ENCODE measurements around the gene ASS1.

Gene ASS1

DNA sequence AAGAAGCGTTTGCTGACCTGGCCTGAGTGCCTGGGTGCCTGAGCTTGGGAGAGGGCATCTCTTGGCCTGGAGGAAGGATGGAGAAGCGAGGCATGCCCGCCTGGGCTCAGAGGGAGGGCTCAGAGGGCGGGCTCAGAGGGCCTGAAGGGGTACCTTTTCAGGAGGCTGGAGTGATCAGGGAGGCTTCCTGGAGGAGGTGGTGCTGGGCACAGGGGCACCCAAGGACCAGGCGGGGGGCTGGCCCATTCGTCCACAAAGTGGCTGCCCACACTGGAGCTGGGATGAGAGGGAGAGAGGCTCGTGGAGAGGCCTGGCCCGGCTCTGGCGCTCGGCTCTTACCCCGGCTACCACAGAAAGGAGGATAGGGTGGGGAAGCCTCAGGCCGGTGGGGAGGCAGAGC is 32.8 kb downstream of the ASS1 start:
- no peak for DNase-seq

DNA sequence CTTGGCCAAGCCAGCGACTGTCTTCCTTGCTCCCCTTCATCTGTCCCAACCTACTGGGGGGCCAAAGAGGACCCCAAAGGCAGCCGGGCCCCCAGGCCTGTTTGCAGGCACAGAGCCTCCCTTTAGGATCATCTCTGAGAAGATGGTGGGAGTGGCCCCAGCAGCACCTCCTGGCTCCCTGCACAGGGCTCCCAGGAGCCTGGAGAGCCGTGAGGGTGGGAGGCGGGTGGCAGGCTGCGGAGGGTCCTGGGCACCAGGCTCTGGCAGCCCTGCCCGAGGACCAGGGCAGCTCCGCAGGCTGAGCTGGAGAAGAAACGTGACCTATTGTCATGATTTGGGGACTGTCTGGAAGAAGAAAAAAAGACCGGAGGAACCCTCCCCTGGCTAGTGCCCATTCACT is 33.4 kb downstream of the ASS1 start:
- no peak for DNase-seq

DNA sequence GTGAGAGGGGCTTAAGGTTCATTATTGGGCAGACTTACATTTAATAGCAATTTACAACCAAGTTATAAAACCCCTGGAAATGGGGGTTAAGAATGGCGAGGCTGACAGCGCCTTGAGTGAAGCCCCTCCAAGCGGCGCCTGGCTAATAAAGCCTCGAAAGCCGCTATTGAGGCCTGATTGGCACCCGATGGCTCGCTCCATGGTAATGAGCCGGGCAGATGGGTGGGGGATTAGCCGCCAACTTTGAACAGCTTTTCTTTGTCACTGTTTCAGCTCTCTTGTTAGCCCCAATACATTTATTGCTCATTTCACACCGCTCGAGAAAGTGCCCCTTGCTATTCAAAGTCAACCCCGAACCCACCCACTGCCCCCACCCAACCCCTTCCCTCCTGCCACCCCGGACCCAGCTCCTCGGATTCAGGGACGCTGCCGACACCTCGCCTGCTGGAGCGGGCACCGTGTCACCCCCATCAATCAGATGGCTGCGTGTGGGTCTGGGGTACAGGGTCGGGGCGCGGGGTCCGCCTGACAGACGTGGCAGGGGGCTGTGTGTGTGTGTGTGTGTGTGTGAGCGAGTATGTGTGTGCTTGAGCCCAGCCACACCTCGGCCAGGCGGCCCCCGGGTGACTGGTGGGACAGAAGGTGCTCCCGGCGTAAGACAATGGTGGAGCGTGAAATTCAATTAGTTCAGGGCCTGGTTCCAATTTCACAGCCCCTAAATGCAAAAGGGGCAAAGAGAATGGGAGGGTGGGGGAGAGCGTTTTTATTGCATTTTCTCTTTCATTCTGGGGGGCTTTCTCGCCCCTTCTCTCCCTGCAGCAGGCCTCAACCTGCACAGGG is 34.2 kb downstream of the ASS1 start:
- DNase-seq, result peak; percentile 80

DNA sequence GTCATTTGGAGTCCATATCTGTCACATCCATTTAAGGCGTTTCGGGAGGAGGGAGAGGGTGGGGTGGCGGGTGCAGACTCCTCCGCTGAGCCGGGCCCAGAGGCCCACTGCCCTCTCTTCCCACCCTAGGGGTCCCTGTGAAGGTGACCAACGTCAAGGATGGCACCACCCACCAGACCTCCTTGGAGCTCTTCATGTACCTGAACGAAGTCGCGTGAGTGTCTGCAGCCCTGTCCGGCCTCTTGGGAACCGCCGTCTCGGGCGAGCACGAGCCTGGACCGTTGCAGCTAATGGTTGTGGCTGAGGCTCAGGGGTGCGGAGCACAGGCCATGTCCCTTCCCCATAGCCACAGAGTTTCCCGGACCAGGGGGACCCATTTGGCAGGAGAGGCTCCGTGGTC is 34.8 kb downstream of the ASS1 start:
- DNase-seq, result no peak

DNA sequence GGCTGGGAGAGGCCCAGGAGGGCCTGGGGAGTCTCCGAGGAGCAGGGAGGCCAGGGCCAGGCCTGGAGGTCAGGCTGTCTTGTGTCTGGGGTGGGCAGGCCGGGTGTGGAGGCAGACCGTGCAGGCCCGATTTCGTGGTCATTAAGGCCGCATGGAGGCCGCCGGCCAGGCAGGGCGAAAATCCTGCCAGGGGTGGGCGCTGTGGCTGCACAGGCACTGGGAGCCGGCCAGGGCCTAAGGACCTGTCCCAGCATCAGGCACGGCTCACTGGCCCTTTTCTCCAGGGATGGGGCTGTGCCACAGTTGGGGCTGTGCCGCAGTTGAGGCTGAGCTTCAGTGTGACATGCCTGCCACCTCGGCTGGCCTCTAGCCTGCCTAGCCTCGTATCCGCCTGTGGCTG is 35.9 kb downstream of the ASS1 start:
- no peak for DNase-seq

DNA sequence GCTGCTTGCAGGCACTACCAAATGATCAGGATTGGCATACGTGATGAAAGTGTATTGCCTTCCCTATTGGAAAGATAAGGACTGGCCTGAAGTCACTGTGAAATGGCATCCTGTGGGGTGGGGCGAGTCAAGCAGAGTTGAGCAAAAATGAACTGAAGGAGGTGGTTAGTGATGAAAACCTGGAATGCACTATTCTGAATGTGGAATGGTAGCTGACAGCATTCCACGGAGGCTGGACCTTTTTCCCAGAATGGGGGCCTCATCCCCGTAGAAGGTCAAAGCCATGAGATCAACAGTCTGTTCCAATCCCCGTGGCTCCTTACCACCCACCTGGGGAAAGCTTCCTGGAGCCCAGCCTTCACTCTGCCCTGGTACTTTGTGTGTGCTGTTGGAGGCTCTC is 37.7 kb downstream of the ASS1 start:
- no peak for DNase-seq

DNA sequence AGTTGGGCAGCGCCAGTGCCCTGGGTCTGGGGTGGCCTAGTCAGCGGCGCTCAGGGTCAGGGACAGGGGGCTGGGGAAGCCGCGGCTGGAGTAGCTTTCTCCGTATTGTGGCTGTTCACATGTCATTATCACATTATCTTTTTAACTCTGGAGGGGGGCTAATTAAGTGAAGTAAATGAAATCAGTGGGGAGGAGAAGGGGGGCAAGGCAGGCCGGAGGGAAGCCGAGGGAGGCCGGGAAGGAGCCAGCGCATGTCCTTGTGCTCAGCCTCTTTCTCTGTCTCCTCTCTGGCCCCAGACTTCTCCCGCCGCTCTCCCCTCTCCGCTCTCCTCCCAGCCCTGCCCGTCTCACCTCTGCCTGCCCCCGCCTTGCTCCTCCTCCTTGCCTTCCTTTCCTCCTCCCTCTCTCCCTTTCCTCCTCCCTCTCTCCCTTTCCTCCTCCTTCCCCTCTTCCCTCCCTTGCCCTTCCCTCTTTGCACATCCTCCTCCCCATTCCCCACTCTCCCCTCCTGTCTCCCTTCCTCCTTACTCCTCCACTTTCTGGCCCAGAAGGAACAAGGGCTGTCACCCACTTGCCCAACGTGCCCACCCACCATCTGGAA is 38.7 kb downstream of the ASS1 start:
- DNase-seq, result peak; percentile 60

DNA sequence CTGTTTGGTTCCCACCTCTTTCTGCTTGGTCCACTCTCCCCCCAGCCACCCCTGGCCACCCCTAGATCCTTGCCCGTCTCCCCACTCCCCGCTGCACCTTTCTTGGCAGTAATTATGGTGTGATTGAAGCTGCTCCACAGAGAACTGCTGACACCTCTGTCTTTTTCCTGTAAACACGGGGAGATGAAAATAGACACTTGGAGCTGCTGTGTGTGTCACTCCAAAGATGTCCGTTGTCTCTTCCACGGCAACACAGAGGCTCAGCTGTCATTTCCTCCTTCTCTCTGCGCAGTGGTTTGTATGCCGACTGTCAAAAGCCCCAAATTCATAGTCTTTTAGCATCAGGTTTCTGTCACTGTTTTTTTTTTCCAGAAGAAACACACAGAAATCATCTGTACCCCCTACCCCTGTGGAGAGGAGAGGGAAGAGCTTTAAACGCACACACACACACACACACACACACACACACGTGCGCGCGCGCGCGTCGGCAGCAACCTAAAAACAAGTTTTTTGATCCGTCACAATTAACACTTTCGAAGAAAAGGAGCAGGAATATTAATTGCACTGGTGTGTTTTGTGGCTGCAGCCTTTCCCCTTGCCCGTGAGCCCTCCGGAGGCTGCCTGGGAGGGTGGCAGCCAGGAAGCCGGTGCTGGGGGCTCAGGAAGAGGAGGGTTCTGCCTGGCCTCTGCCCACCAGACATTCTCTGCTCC is 39.8 kb downstream of the ASS1 start:
- DNase-seq, result no peak

DNA sequence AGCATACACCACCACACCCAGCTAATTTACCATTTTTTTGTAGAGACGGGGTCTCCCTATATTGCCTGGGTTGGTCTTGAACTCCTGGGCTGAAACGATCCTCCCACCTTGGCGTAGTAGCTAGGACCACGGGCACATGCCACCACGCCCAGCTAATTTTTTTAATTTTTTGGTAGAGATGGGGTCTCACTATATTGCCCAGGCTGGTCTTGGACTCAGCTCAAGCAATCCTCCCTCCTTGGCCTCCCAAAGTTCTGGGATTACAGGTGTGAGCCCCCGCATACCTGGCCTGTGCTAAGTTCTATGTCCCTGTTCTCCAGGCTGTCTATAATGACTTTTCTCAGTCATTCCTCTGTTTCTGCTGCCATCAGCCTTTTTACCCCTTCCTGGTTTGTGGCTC is 41.3 kb downstream of the ASS1 start:
- DNase-seq, result no peak

DNA sequence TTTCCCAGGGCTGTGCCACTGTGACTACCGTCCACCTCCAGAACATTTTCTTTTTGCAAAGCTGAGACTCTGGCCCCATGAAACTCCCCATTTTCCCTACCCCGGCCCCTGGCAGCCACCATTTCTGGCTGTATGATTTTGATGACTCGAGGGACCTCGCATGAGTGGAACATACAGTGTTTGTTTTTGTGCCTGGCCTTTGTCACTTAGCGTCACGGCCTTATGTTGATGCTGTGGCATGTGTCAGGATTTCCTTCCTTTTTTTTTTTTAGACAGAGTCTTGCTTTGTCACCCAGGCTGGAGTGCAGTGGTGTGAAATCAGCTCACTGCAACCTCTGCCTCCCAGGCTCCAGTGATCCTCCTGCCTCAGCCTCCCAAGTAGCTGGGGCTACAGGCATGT is 42.7 kb downstream of the ASS1 start:
- DNase-seq, result no peak

DNA sequence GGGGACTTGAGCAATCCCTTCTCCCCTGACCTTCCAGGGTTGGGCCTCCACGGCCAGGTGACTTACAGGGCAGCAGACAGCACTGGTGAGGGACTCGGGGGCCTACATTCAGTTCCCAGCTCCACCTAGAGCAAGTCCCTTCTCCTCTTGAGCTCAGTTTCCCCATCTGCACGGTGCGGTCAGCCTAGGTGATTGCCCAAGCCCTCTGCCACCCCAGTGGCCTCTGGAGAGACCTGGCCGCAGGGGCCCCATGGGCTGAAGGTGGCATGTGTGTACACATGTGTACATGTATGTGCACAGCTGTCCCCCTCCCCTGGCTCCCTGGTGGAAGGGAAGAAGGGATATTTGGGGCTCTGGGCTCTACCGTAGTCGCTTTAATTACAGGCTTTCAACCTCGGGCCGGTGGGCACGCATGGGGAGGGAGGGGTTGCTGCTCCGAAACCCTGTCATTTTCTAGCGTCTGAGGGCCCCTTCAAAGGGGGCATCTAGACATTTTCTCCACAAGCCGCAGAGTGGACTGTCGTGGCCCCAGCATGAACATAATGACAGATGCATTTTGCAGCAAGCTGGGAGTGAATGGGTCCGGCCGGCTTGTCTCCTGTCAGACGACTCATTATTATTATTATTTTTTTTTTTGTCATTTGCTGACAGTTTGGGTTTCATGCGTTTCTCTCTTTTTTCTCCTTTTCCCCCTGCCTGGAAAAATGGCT is 44.0 kb downstream of the ASS1 start:
- no peak for DNase-seq

DNA sequence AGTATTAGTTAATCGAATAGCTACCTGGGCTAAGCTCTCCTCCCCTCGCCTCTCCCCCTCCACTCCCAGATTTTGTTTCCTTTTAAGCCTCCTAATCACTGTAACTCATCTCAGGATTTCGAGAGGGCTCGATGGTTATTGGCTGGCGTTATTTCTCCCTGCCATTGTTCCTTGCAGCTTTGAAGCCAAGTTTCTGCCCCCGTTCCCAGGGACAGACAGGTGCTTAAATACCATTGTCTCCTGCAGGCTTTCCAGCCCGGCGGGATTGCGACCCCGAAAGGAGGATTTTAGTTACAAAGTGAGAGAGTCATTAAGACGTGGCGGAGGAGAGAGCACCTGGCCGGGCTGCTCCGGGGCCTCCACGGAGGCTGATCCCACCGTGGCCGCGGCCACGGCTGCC is 46.2 kb downstream of the ASS1 start:
- DNase-seq, result no peak

DNA sequence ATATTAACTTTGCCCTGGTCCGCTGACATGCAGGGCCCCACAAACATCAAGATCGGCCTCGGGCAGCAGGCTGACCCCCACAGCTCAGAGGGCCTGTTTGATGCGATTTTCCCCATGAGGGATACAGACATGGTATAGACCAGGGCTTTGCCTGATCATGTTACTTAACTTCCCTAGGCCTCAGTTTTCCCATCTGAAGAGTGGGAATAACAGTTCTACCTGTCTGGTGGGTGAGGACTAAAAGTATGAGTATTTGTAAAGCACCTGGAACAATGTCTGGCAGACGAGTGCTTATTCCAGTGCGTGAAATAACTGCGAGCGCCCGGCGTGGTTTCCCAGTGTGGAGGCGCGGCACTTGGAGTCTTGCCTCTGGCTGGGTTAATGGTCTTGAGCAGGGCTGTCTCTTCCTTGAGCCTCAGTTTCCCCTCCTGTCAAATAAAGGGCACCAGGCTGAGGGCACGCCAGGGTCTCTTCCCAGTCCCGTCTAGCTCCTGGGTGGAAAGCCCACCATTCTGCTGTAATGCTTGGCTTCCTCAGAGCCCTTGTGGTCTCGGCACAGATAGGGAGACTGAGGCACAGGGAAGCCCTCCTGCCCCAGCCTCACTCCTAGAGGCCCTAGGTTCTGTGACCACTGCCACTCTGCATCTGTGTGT is 47.2 kb downstream of the ASS1 start:
- DNase-seq, result no peak

DNA sequence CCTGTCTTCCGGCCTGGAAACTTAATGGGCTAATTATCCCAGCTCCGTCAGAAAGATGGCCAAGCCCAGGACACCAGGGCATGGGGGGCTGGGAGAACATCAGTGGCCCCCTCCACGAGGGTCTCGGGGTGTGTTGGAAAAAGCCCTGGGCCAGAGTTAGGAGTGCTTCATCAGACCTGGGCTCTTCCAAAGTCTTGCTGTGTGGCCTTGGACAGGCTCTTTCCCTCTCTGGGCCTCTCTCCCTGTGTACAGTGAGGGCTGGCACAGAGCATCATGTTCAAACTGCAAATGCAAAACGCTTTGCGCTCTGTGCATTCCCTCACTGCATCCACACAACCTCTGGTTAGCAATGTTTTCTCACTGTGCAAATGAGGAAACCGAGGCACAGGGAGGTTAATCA is 48.3 kb downstream of the ASS1 start:
- DNase-seq, result no peak

DNA sequence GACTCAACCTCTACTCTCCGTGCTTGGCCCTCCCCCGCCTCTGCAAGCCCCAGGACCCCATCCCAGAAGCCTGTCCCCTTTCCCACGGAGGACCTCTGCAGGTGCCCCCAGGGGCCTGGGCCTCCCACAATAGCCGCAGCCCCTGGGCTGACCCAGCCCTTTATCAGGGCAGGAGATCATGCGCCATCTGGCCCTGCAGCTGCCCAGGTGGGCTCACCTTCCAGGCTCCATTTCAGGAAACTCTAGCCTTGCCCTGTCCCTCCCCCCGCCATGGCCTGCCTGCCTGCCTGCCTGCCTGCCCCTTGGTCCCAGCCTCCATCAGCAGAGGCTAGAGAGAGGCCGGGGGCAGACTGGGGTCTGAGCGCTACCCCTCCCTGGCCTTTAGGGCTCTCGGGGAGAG is 48.7 kb downstream of the ASS1 start:
- DNase-seq, result no peak

DNA sequence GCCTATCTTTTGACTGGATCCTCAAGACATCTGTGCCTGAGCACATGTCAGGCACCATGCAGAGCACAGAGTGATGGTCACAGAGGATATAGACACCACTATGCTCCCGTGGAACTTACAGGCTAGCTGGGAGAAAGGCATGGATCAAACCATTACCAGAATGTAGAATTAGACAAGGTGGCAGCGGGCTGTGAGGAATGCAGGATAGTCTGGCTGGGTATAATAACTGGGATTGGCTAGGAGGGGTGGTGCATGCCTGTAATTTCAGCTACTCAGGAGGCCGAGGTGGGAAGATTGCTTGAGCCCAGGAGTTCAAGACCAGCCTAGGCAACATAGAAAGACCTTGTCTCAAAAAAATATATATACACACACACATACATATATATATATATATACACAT is 50.3 kb downstream of the ASS1 start:
- DNase-seq, result no peak

DNA sequence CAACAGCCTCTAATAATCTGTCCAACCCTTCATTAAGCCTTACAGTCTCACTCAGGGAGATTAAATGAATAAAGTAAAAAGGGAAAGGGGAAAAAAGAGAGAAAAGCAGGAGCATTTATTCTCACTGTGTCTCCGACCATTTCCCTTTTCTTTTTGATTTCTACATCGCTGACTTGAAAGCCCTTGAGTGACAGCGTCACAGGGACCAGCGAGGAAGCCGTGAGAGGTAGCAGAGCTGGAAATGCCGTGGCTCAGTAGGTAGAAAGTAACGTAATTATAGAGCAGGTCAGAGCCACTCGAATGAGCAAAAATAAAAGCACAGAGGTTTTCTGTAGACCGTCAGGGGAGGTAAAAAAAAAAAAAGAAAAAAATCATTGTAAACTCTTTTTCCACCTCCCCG is 52.4 kb downstream of the ASS1 start:
- no peak for DNase-seq

DNA sequence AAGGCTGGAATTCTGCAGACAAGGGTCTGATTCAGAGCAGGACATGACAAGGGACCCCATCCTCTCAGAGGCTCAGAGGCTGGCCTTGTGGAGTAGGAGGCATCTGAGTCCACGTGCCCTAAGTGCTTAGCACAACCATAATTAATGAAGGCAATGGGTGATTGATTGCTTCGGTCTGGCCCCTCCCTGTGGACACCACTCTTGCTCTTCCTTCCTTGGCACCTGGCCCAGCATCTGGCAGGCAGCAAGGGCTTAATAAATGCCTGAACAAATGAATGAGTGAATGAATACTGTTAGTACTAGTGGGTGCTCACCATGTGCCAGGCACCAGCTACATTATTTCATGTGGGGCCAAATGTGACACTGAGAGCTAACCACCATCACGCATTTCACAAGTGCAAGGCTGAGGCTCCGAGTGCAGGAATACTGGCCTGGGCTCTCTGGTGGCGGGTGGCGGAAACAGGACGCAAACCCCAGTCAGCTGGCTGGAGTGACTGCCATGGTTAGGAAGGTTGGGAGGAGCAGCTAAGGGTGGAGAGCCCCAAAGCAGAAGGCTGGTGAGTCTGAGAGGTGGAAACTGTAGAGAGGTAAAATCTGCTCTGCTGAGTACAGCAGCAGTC is 53.6 kb downstream of the ASS1 start:
- no peak for DNase-seq

DNA sequence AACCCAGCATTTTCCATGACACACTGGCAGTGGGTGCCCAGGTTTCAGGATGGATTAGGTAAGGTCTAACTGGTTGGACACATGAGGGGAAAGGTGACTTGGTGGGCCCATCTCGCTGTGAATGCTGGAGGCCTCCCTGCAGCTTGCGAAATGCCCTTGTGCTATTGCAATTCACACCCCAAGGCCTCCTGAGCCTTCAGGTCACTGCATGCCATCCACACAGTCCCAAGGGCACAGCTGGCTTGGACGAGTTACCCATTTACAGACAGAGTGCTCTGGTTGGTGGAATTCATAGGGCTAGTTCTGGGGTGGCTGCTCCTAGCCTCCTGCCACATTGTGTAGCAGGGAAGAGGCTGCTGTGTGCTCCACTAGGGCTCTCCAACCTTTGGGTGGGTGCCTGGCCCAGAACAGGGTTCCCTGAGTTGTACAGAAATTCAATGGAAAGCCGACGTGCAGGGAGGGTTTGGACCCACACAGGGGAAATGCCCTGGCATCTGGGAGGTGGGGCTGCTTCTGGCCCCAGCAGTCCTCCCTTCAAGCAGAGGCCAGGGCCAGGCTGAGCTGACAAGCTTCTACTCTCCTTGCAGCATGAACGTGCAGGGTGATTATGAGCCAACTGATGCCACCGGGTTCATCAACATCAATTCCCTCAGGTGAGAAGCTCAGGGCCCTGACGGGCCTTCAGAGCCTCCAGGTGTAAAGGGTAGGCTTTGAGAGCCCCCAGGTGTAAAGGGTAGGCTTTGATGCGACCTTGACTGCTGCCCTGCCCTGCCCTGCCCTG is 54.3 kb downstream of the ASS1 start:
- no peak for DNase-seq

DNA sequence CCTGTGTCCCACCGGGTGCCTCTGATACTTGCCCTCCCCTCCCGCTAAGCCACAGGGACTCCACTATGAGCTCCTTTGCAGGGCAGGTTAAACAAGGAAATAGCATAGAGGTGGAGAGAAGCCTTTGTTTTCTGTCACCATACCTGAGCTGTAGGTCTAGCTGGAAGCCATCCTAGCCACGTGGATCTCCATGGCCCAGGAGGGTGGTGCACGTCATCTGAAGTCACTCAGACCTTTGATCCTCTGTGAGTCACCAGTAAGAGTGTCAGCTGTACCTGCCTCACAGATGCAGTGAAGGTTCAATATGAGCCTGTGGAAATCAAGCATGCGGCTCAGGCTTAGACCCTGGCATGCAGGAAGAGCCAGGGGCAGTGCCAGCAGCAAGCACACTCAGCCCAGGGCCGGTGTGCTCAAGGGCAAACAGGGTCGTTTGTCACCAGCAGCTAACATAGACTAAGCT is 55.1 kb downstream of the ASS1 start:
- DNase-seq, result no peak

DNA sequence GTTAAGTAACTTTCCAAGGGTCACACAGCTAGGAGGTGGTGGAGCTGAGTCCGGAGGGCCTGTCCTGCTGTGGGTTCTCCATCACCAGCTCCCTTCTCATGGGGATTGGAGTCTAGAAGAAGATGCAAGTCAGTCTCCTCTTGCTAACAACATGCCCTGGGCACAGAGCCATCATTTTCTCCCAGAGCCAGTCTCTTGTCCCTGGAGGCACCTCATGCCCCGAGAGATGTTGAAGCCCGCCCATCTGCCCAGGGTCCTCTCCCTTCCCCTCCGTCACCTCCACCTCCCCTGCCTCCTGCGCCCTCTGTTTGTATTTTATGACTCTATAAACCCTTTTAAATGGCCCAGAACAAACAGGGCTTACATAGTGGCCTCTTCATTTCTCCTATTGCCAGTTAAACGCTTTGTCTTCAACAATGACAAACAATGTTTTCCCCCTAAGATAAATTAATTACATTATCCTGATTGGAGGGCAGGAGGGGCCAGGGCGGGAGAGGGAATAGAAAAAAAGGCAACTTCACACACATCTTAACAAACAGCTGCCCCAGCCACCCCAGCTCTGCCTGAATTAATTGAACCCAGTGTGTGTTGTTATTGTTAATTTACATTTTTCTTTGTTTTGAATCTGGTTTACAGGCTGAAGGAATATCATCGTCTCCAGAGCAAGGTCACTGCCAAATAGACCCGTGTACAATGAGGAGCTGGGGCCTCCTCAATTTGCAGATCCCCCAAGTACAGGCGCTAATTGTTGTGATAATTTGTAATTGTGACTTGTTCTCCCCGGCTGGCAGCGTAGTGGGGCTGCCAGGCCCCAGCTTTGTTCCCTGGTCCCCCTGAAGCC is 55.8 kb downstream of the ASS1 start:
- no peak for DNase-seq

Measured in eye (tissue), 1 donor.